ENCODE results near the gene SERPINC1.

The SERPINC1 gene

GRCh38 chr1:173916667-173917066 lies 460 bp downstream of the SERPINC1 start:
- no peaks in the 10 kb centered on the region for H3K9me2 ChIP-seq (ENCODE audit: low read depth, low read length)
- no peaks in the 10 kb centered on the region for H3F3A ChIP-seq (ENCODE audit: insufficient read depth, low read length)
- H3K9me3 ChIP-seq (ENCODE audit: low read length), result no peaks in the 10 kb centered on the region
- H3K36me3 ChIP-seq (ENCODE audit: insufficient read depth, low read length), result no peaks in the 10 kb centered on the region
- no peaks in the 10 kb centered on the region for H3K4me1 ChIP-seq (ENCODE audit: insufficient read depth, low read length, severe bottlenecking)
- TF ChIP-seq EZH2 (IDR thresholded peaks at IDR 0.05; ENCODE audit: borderline replicate concordance, low read length) (no peak), CTCF (IDR thresholded peaks at IDR 0.05; ENCODE audit: low read length) (no peak)
- H3K4me2 ChIP-seq (ENCODE audit: low read length), result no peak overlapping the region
- H4K20me1 ChIP-seq (ENCODE audit: insufficient read depth, low read length), result no peaks in the 10 kb centered on the region
- no peak overlapping the region for H3K4me3 ChIP-seq (ENCODE audit: low read depth, low read length, poor library complexity, severe bottlenecking)
- H3K79me2 ChIP-seq (ENCODE audit: insufficient read depth, low read length), result no peaks in the 10 kb centered on the region
- H3K9ac ChIP-seq (ENCODE audit: low read length), result no peak overlapping the region
- no peak overlapping the region for H3K27ac ChIP-seq (ENCODE audit: low read depth, low read length, poor library complexity, severe bottlenecking)
- H3K27me3 ChIP-seq (ENCODE audit: insufficient read depth, low read length), result no peaks in the 10 kb centered on the region
- H2AFZ ChIP-seq (ENCODE audit: low read length), result no peak overlapping the region

- Histone ChIP-seq H3K27ac (ENCODE audit: low read depth, low read length, poor library complexity, severe bottlenecking) (no peak overlapping the region), H3F3A (ENCODE audit: insufficient read depth, low read length) (no peaks in the 10 kb centered on the region), H3K79me2 (ENCODE audit: insufficient read depth, low read length) (no peaks in the 10 kb centered on the region), H3K9me3 (ENCODE audit: low read length) (no peaks in the 10 kb centered on the region), H3K9ac (ENCODE audit: low read length) (no peak overlapping the region), H3K4me2 (ENCODE audit: low read length) (no peak overlapping the region), H3K9me2 (ENCODE audit: low read depth, low read length) (no peaks in the 10 kb centered on the region), H4K20me1 (ENCODE audit: insufficient read depth, low read length) (no peaks in the 10 kb centered on the region), H3K27me3 (ENCODE audit: insufficient read depth, low read length) (no peaks in the 10 kb centered on the region), H3K4me3 (ENCODE audit: low read depth, low read length, poor library complexity, severe bottlenecking) (no peak overlapping the region), H3K36me3 (ENCODE audit: insufficient read depth, low read length) (no peaks in the 10 kb centered on the region), H3K4me1 (ENCODE audit: insufficient read depth, low read length, severe bottlenecking) (no peaks in the 10 kb centered on the region), H2AFZ (ENCODE audit: low read length) (no peak overlapping the region)
- TF ChIP-seq EZH2 (IDR thresholded peaks at IDR 0.05; ENCODE audit: borderline replicate concordance, low read length) (no peak), CTCF (IDR thresholded peaks at IDR 0.05; ENCODE audit: low read length) (no peak)
Observed at GRCh38 chr1:173915596-173915995, 1.5 kb downstream of the SERPINC1 start.

GRCh38 chr1:173914366-173914871 lies 2.7 kb downstream of the SERPINC1 start:
- Histone ChIP-seq H3K27ac (ENCODE audit: low read depth, low read length, poor library complexity, severe bottlenecking) (no peak overlapping the region), H3F3A (ENCODE audit: insufficient read depth, low read length) (no peaks in the 10 kb centered on the region), H3K9ac (ENCODE audit: low read length) (no peak overlapping the region), H3K4me1 (ENCODE audit: insufficient read depth, low read length, severe bottlenecking) (no peaks in the 10 kb centered on the region), H3K4me2 (ENCODE audit: low read length) (no peak overlapping the region), H3K27me3 (ENCODE audit: insufficient read depth, low read length) (no peaks in the 10 kb centered on the region), H4K20me1 (ENCODE audit: insufficient read depth, low read length) (no peaks in the 10 kb centered on the region), H3K9me3 (ENCODE audit: low read length) (no peaks in the 10 kb centered on the region), H3K4me3 (ENCODE audit: low read depth, low read length, poor library complexity, severe bottlenecking) (no peak overlapping the region), H2AFZ (ENCODE audit: low read length) (no peak overlapping the region), H3K9me2 (ENCODE audit: low read depth, low read length) (no peaks in the 10 kb centered on the region), H3K36me3 (ENCODE audit: insufficient read depth, low read length) (no peaks in the 10 kb centered on the region), H3K79me2 (ENCODE audit: insufficient read depth, low read length) (no peaks in the 10 kb centered on the region)
- TF ChIP-seq EZH2 (IDR thresholded peaks at IDR 0.05; ENCODE audit: borderline replicate concordance, low read length) (no peak), CTCF (IDR thresholded peaks at IDR 0.05; ENCODE audit: low read length) (peak; percentile 84)

Data from OCI-LY1 (cell line).